Peyer's patch (tissue), 4 donors: ENCODE measurements around the gene LRRC72.
"Not testable (repeated sequence)": the region's sequence is repeated elsewhere in the genome, so short reads cannot be mapped to it uniquely, and the experiment has no call there.

ENCODE experiments used
- POLR2A ChIP-seq, 2 donors: fragments of 450-650 bp; IDR thresholded peaks; one replicate each; pipeline ENCODE4 v1.5.1; 2017; ENCODE audit warnings: antibody characterized with exemption in 2 of 2, mild to moderate bottlenecking in 2 of 2, moderate library complexity in 2 of 2
- TF ChIP-seq, protein P1 (sequence below), 6 experiments: fragments of 450-650 bp in 4 of 6; fragments of 200-600 bp in 2 of 6; sonication (generic) in 1 of 6; IDR thresholded peaks; one replicate each; pipeline ENCODE4 v1.5.1; 2017 to 2019; ENCODE audit warnings: antibody characterized with exemption in 6 of 6, mild to moderate bottlenecking in 3 of 6, moderate library complexity in 1 of 6

DNA sequence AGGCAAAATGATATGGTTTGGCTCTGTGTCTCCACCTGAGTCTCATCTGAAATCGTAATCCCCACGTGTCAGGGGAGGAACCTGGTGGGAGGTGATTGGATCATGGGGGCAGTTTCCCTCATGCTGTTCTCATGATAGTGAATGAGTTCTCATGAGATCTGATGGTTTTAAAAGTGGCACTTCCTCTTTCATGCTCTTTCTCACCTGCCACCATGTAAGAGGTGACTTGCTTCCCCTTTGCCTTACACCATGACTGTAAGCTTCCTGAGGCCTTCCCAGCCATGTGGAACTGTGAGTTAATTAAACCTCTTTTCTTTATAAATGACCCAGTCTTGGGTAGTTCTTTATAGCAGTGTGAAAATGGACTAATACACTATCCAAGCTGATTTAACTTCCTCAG, 13.9 kb downstream of the LRRC72 start:
- TF ChIP-seq, protein P1, sequence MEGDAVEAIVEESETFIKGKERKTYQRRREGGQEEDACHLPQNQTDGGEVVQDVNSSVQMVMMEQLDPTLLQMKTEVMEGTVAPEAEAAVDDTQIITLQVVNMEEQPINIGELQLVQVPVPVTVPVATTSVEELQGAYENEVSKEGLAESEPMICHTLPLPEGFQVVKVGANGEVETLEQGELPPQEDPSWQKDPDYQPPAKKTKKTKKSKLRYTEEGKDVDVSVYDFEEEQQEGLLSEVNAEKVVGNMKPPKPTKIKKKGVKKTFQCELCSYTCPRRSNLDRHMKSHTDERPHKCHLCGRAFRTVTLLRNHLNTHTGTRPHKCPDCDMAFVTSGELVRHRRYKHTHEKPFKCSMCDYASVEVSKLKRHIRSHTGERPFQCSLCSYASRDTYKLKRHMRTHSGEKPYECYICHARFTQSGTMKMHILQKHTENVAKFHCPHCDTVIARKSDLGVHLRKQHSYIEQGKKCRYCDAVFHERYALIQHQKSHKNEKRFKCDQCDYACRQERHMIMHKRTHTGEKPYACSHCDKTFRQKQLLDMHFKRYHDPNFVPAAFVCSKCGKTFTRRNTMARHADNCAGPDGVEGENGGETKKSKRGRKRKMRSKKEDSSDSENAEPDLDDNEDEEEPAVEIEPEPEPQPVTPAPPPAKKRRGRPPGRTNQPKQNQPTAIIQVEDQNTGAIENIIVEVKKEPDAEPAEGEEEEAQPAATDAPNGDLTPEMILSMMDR (IDR thresholded peaks at IDR 0.05): not testable (repeated sequence)
- TF ChIP-seq POLR2A (IDR thresholded peaks at IDR 0.05): not testable (repeated sequence)
